CD14-positive monocyte (primary cell): ENCODE results near the gene CETP. TPM values are rescaled to one million over a fixed set of nuclear protein-coding genes. Genes with fewer than 3 reads are reported as not detected.

Experiments used
- DNase-seq, 3 donors: peaks; one replicate each; pipeline ENCODE4 v3.0.0-alpha.2; 2011 to 2022
- H2AFZ ChIP-seq: 2 replicates; pipeline ENCODE4 v1.6.0; 2012; ENCODE audit warnings: mild to moderate bottlenecking, low read depth, low read length, inconsistent platforms; ENCODE audit not compliant: insufficient read depth, poor library complexity, severe bottlenecking
- H3K27ac ChIP-seq, 2 donors: 1 replicate in 1 of 2; 2 replicates in 1 of 2; pipeline ENCODE4 v1.5.1; 2012 to 2013; ENCODE audit warnings: low read length in 2 of 2, control low read depth in 1 of 2, inconsistent platforms in 1 of 2, low read depth in 1 of 2, mild to moderate bottlenecking in 1 of 2
- H3K27me3 ChIP-seq, 2 donors: one replicate each; pipeline versions ENCODE4 v1.6.0 to v1.6.1; 2011 to 2013; ENCODE audit warnings: low read length in 2 of 2; ENCODE audit not compliant: control insufficient read depth in 2 of 2, insufficient read depth in 2 of 2
- H3K36me3 ChIP-seq, 2 donors: replicated peaks in 1 of 2; 1 replicate in 1 of 2; 2 replicates in 1 of 2; pipeline versions ENCODE4 v1.5.1 to v1.6.1; 2012 to 2013; ENCODE audit warnings: low read length in 2 of 2, control low read depth in 1 of 2, inconsistent platforms in 1 of 2, mild to moderate bottlenecking in 1 of 2; ENCODE audit not compliant: insufficient read depth in 2 of 2, control insufficient read depth in 1 of 2
- H3K4me1 ChIP-seq, 2 donors: 1 replicate in 1 of 2; 2 replicates in 1 of 2; pipeline versions ENCODE4 v1.5.1 to v1.6.1; 2012 to 2013; ENCODE audit warnings: low read length in 2 of 2, control low read depth in 1 of 2, inconsistent platforms in 1 of 2, mild to moderate bottlenecking in 1 of 2, moderate library complexity in 1 of 2; ENCODE audit not compliant: insufficient read depth in 2 of 2, control insufficient read depth in 1 of 2
- H3K4me2 ChIP-seq: replicated peaks from 2 replicates; pipeline ENCODE3; 2012; ENCODE audit warnings: low read length, moderate library complexity, mild to moderate bottlenecking; ENCODE audit not compliant: poor library complexity, severe bottlenecking; ENCODE audit errors: extremely low read depth
- H3K4me3 ChIP-seq, 3 experiments: fragments of 200-600 bp in 1 of 3; sonication (generic) in 1 of 3; replicated peaks in 1 of 3; 1 replicate in 2 of 3; 2 replicates in 1 of 3; pipeline ENCODE4 v1.5.1; 2011 to 2013; ENCODE audit warnings: low read length in 3 of 3, mild to moderate bottlenecking in 3 of 3, control low read depth in 2 of 3, low read depth in 2 of 3, inconsistent platforms in 1 of 3, moderate library complexity in 1 of 3
- H3K79me2 ChIP-seq: 2 replicates; pipeline ENCODE4 v1.6.0; 2012; ENCODE audit warnings: mild to moderate bottlenecking, control low read depth, inconsistent platforms, low read length, moderate library complexity; ENCODE audit not compliant: insufficient read depth
- H3K9ac ChIP-seq: 2 replicates; pipeline ENCODE4 v1.6.0; 2017; ENCODE audit warnings: low read length, mild to moderate bottlenecking; ENCODE audit not compliant: insufficient read depth, poor library complexity, severe bottlenecking
- H3K9me3 ChIP-seq, 2 donors: replicated peaks in 1 of 2; 1 replicate in 1 of 2; 2 replicates in 1 of 2; pipeline versions ENCODE4 v1.5.1 to v1.6.1; 2012 to 2013; ENCODE audit warnings: low read length in 2 of 2, control low read depth in 1 of 2; ENCODE audit not compliant: control insufficient read depth in 1 of 2, insufficient read depth in 1 of 2
- H4K20me1 ChIP-seq: 2 replicates; pipeline ENCODE4 v1.6.0; 2012; ENCODE audit warnings: mild to moderate bottlenecking, low read length, control low read depth, moderate library complexity; ENCODE audit not compliant: insufficient read depth
- H3K27ac Mint-ChIP-seq, 7 donors: one replicate each; pipeline ENCODE4 v1.8.0; 2020; ENCODE audit warnings: mild to moderate bottlenecking in 7 of 7, mixed read lengths in 7 of 7, moderate library complexity in 6 of 7, inconsistent platforms in 2 of 7
- H3K27me3 Mint-ChIP-seq, 3 donors: one replicate each; pipeline ENCODE4 v1.8.0; 2021 to 2022; ENCODE audit warnings: low read depth in 3 of 3, mild to moderate bottlenecking in 3 of 3, mixed read lengths in 3 of 3, moderate library complexity in 3 of 3, inconsistent platforms in 1 of 3
- H3K36me3 Mint-ChIP-seq, 2 donors: one replicate each; pipeline ENCODE4 v1.8.0; 2020; ENCODE audit warnings: mixed read lengths in 2 of 2, inconsistent platforms in 1 of 2, mild to moderate bottlenecking in 1 of 2
- H3K4me1 Mint-ChIP-seq: one replicate; pipeline ENCODE4 v1.8.0; 2020; ENCODE audit warnings: mild to moderate bottlenecking, mixed read lengths
- H3K4me3 Mint-ChIP-seq, 2 donors: one replicate each; pipeline ENCODE4 v1.8.0; 2020; ENCODE audit warnings: mild to moderate bottlenecking in 2 of 2, mixed read lengths in 2 of 2, moderate library complexity in 1 of 2
- H3K9me3 Mint-ChIP-seq, 7 donors: one replicate each; pipeline ENCODE4 v1.8.0; 2020 to 2022; ENCODE audit warnings: mixed read lengths in 7 of 7, mild to moderate bottlenecking in 6 of 7, moderate library complexity in 6 of 7, inconsistent platforms in 2 of 7
- CTCF ChIP-seq: fragments of 200-600 bp; IDR thresholded peaks from one replicate; pipeline ENCODE4 v1.8.0; 2022; ENCODE audit warnings: antibody characterized with exemption, mild to moderate bottlenecking
- WGBS: methylation state at CpG from one replicate; pipeline ENCODE4 v1.1.5; 2013; ENCODE audit warnings: missing lambda C conversion rate; ENCODE audit not compliant: insufficient coverage; 5-methylcytosine and 5-hydroxymethylcytosine counted together
- intact Hi-C, 2 donors: fragments of 100-400 bp; cut with micrococcal nuclease; formaldehyde crosslinking; loops; one replicate each; pipeline versions ENCODE4 v1.15.0 to v1.15.1; 2023
- polyA plus RNA-seq, 3 donors: library from polyadenylated mRNA; depleted of rRNA in 1 of 3; unstranded in 2 of 3; stranded (reverse) in 1 of 3; fragments of 300-500 nt in 2 of 3; fragments of >200 nt in 1 of 3; fragmentation: Illumina TruSeq in 2 of 3; gene quantifications; 1 replicate in 2 of 3; 2 replicates in 1 of 3; pipeline ENCODE4 v1.2.3, GENCODE V29; 2012 to 2021

CETP gene
- polyA plus RNA-seq, 3 donors: 0.61 to 2.1 (median 1.3) TPM

GRCh38 chr16:56931271-56931891, 30.4 kb upstream of the CETP start:
- peak overlapping the region; percentile 97 to 98 for H3K4me3 Mint-ChIP-seq
- peaks cover 30 to 41% of the 10 kb centered on the region in 2 donors for H3K4me1 ChIP-seq
- WGBS: 28% methylated on average over 16 of the region's 25 CpGs

More at GRCh38 chr16:56931271-56931891, 30.4 kb upstream of the CETP start:
- Histone ChIP-seq H3K27me3 (no peaks in the 10 kb centered on the region), H3K36me3 (peaks cover 15 to 31% of the 10 kb centered on the region in 2 donors), H3K4me2 (peak overlapping the region; percentile 94), H3K4me3 (peak overlapping the region; percentile 6 to 97 (median 37)), H3K9ac (peak overlapping the region; percentile 100), H3K27ac (peak overlapping the region; percentile 67 to 99), H4K20me1 (peaks cover 43% of the 10 kb centered on the region), H3K79me2 (peaks cover 44% of the 10 kb centered on the region), H2AFZ (peak overlapping the region; percentile 79), H3K9me3 (no peaks in the 10 kb centered on the region)
- peaks cover 22 to 31% of the 10 kb centered on the region in 2 donors for H3K36me3 Mint-ChIP-seq
- TF ChIP-seq CTCF: no peak
- peaks cover 0 to 2% (median 0%) of the 10 kb centered on the region in 7 donors for H3K9me3 Mint-ChIP-seq
- intact Hi-C loops: loop anchor here (5.0 to 10.0 kb wide), 3 partner anchors 57 to 256 kb away; partner anchors contain the start of genes PSME3IP1 (in 1 of the 2), RSPRY1 (in 1 of the 2) and SLC12A3 (in 1 of the 2)
- peak overlapping the region; percentile 96 to 99 (median 98) for H3K27ac Mint-ChIP-seq
- peaks cover 33% of the 10 kb centered on the region for H3K4me1 Mint-ChIP-seq
- DNase-seq: no peak
- H3K27me3 Mint-ChIP-seq: peaks cover 1 to 9% (median 2%) of the 10 kb centered on the region in 3 donors
